Measurements from ENCODE around the gene PAX2.
A peak's percentile ranks its signal among the peaks of the same experiment; 100 is the strongest.

The PAX2 gene

DNA sequence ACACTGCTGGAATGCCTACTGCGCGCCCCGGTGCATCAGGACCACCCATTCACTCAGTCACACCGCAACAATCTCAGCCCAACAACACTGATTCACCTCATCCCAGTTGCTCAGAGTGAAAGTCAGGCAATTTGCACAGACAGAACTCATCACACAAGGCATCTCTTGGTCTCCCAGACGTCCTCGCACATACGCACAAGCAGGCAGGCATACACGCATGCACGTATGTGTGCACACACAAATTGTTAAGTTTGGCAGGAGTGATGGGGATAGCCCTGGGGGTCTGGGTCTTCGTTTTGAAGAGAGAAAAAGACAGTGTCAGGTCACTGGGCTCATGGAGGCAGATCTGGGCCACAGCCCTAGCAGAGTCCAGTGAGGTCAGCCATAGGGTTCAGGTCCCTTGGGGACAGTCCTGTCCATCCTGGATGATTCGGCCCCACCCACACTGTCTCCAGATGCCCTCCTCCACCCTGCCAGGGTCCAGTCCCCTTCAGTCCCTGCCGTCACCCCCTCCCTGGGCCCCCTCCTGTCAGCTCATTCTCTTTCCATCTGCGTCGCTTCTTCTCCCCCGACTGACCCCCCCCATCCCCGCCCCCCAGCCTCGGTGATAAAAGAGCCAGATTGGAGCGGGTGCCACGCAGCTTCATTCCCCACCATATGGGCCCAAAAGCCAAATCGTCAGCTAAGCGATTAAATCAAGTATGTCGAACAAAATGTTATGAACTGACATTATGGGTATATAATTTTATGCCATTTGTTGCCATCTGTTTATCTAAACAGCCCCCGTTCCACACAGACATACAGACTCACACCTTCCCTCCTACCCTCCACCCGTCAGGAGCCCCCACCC lies 118.9 kb downstream of the PAX2 start:
- intact Hi-C loops (cut with DNase I) = no loop called here
- no peak for DNase-seq

DNA sequence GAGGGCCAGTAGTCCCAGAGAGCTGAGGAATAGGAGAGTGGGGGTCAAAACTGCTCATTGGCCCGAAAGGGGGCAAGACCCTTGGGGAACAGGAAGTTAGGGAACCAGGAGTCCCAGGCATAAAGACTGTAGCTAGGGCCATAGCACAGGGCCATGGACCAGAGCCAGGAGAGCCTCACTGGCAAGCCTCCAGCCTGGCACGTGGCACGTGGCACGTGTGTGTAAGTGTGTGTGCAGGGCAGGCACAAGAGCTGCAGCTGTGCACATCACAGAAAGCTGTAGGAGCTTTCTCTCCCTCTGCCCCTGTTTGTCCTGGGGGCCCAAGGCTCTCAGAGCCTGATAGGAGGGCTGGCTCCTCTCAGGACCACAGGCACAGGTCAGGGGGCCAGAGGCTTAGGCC lies 119.6 kb downstream of the PAX2 start:
- intact Hi-C loops (cut with DNase I) = no loop called here
- DNase-seq = no peak

DNA sequence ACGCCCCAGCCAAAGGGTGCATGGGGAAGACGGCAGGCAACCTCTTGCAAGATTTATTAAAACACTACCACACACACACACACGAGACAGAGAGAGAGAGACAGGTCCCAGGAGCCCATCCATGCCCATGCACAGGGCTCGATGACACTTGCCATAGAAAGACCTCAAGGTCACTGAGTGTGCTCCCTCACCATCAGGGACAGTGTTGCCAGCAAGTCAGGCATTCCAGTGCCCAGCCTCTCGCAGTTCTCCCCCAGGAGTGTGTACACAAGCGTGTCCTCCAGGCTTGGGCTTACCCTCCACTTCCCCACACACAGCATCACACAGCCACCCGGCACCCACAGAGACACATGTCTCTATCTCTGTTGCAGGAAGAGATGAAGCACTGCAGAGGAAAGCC lies 120.6 kb downstream of the PAX2 start:
- intact Hi-C loops (cut with DNase I) = no loop called here
- no peak for DNase-seq

DNA sequence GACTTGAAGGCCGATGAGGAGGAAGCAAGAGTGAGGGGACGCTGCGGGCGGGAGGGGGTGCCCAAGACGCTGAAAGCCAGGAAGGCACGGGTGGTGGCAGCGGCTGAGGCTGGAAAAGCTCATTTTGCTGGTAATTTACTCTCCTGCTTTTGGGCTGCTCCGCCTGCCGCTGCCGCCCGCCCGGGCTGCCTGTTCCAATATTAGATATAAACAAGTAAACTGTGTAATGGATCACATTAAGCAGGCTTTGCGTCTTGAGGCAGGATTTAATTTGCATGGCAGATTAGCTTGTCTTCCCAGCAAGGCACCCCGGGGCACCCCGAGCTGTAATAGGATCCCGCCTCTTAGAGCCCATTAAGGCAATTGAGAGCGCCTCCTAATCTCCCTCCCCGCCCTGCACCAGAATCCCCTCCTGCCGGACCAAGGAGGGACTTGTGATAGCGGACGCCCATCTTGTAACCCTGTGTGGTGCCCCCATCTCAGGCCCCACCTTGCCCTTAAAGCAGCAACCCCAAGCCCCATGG lies 121.3 kb downstream of the PAX2 start:
- intact Hi-C loops (cut with DNase I) = no loop called here

DNA sequence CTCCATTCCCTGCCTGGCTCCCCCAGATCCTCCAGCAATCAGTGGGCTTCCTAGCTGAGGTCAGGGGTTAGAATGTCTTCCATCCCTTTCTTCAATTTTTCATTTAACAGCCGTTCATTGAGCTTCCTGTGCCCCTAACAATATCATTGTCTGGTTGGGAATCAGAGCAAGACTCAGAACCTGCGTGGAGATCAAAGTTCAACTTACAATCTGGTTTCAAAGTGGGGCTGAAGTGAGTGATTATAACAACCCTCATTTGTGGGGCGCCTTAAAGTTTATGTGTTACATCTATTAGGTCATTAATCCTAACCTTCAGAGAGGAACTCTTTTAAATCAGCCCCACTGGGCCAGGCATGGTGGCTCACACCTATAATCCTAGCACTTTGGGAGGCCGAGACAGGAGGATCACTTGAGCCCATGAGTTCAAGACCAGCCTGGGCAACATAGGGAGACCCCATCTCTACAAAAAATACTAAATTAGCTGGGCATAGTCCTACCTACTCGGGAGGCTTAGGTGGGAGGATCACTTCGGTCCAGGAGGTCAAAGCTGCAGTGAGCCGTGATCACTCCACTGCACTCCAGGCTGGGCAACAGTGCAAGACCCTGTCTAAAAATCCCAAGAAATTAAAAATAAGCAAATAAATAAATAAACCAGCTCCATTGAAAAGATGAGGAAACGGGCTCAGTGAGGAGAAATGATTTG lies 122.0 kb downstream of the PAX2 start:
- intact Hi-C loops (cut with DNase I) = no loop called here

More for the DNA sequence above, 121.3 kb downstream of the PAX2 start:
- DNase-seq = no peak

DNA sequence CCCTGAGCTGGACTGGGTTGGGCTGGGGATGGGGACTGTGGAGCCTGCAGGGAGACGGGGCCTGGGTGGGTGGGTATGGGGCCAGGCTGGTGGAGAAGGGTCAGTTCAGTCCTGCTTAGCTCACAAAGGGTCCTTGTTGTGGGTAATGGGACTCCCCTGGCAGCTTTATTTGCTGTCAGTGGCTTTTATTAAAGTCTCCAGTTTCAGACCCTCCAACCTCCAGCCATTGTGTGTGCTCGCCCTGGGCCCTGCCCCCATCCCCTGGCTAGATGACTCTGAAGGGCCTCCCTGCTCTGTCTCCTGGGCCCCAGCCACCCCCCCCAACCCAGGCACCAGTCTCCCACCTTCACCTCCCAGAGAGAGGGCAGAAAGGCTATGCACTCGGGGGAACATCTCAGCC lies 123.0 kb downstream of the PAX2 start:
- intact Hi-C loops (cut with DNase I) = no loop called here
- no peak for DNase-seq

More for the DNA sequence above, 122.0 kb downstream of the PAX2 start:
- DNase-seq = no peak

DNA sequence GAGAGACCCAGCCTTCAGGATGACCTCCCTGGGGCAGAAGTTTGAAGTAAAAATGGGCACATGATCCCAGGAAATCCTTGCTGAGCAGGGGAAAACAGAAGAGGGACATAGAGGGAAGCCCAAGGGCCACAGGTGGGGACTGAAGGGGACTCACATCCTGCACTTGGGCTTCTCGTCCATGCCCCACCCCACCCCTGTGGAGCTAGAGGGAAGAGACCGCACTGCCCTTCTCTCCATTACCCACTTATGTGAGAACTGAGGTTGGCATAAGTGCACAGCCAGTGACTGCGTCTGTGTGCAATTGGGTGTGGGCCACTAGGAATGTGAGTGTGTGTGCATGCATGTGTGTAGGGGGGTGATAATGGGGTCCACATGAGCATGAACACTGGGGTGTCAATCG lies 124.0 kb downstream of the PAX2 start:
- intact Hi-C loops (cut with DNase I) = no loop called here
- DNase-seq = no peak

DNA sequence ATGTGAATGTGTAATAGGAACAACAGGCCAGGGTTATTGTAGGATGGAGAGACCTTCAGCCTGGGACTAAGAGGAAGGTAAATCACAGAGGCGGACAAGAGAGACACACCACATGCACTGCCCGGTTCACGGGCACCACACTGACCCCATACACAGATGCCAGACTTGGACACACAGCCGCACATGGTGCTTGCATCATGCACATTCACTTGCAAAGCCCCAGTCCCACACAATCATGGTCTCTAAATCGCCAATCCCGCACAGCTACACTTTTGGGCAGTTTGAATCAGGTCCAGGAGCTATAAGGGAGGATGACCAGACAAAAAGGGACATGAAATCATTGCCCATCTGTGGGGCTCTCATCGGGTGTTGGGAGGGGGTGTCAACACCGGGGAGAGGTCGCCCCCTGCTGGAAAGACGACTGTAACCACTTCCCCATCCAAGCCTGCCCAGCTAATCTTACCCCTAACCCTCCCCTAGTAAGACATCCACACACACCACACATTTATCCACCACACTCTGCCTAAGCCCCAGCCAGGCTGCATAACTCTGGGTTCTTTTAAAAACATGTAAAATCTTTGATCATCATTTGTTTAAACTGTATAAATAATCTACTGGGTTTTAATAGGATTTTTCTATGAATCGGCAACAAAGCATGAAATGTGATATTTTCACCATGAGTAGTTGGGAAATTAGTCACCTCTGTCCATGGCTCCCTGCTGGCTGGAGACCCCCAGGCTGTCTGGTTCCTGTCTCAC lies 126.8 kb downstream of the PAX2 start:
- intact Hi-C loops (cut with DNase I) = no loop called here
- peak in 38 of 42 donors; percentile 9 to 75 (median 50) for DNase-seq

DNA sequence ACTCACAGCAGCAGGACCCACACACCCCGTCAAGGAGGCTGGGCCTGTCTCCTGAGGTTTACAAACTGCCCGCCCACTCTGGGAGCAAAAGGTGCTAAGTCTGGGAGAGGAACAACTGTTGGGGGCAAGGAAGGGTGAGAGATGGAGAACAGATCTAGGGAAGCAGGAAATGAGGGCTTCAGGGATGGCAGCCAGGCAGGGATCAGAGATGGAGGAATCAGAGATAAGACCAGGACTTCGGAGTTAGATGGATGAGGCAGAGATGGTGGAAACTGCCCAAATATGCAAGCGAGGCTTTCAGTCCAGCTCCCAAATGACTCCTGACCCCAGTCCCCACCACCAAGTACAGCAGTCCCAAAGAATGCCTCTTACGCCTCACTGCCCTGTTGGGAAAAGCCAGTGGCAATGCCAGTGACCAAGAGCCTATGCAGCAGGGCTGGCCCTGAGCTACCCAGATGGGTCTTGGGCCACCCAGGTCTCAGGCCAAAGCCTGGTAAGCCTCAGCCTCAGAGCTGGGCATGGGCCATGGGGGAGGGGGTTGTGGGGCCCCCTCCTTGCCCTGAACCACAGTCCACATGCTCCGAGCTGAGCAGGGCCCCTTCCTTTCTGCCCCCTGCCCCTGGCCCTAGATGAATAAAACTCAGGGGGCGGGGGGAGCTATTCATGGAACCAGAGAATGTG lies 127.9 kb downstream of the PAX2 start:
- DNase-seq = no peak
- intact Hi-C loops (cut with DNase I) = no loop called here

DNA sequence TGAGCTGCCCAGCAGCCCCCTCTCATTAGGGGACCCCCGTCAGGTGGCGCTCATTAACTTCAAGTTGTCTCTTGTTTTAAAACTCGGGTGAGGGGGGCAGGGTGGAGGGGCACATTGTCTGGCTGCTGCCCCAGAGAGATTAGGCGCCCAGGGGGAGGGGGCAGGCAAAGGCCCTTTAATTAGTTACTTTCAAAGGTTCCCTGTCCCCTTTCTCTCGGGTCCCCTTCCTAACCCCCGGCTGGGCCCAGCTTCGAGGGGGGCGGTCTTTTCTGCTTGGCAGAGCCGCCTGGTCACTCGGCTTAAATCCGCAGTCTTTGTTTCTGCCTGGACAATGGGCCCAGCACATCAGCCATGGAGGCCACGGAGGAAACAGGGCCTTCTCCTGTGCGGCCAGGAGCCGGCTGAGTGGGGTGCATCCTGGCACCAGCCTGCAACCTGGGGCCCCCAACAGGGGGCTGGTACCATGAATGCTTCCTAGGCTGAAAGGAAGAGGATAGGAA lies 128.5 kb downstream of the PAX2 start:
- no peak for DNase-seq
- intact Hi-C loops (cut with DNase I) = no loop called here

DNA sequence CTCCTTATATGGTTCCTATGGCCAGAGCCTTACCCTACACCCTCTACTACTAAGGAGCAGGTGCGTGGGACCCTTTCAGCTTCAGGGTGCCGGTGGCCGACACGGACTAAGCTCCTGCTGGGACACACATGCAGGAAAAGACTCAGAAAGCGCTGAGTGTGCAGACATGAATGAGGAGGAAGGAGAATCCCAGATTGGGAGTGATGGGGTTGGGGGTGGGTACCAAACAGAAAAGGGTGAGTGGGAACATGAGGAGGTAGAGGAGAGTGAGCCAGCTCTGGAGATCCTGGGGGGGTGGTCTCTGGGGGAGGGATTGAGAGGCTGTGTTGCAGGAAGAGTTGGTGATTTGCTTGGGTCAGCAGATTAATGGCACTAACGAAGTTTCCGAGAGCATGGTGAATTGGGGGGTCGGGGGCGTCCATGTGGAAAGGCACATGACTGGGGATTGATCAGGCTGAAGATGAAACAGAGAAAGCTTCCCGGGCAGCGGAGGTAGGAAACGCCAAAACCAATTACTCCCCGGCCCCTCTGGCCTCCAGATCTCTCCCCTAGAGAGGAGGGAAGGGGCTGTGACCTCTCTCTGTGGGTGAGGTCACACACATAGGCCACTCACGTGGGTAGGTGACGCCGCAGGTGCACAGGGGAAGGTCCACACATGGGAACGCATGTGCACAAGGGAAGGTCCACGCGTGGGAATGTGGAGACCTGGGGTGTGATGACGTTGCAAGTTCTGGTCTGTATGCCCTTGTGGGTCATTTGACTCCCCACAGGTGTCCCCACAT lies 129.5 kb downstream of the PAX2 start:
- intact Hi-C loops (cut with DNase I) = loop anchor here (5.0 kb wide), 1 partner anchor 313 kb away; no protein-coding TSS in a partner anchor

DNA sequence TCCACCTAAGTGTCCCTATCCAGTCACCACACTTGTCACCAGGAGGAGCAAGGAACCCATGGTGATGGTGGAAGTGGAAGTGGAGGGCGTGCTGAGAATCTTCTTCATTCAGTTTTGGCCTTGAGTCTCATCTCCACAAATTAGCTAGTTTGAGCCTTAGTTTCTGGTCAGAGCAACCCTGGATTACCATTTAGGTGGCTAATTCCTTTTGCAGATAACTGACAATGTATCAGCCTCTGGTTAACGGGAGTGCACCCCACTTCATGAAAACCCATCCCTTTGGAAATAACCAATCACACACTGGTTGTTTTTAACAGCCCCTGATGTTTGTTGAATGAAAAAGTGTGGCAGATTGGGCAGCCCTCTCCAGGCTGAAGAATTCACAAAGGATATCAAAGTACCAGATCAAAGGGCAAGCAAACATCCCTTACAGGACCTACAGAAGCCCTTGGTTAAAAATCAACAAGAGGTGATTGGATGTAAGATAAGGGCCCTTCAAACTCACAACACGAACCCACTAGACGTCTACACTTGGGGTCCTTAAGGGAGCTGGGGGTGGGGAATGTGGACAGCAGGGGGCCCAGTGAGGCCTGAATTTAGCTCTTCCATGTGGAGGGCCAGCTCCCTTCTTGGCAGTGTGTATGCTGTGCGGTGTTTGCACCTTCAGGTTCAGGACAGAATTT lies 130.2 kb downstream of the PAX2 start:
- no peak for DNase-seq
- intact Hi-C loops (cut with DNase I) = loop anchor here (5.0 kb wide), 1 partner anchor 313 kb away; no protein-coding TSS in a partner anchor

More for the DNA sequence above, 129.5 kb downstream of the PAX2 start:
- no peak for DNase-seq

DNA sequence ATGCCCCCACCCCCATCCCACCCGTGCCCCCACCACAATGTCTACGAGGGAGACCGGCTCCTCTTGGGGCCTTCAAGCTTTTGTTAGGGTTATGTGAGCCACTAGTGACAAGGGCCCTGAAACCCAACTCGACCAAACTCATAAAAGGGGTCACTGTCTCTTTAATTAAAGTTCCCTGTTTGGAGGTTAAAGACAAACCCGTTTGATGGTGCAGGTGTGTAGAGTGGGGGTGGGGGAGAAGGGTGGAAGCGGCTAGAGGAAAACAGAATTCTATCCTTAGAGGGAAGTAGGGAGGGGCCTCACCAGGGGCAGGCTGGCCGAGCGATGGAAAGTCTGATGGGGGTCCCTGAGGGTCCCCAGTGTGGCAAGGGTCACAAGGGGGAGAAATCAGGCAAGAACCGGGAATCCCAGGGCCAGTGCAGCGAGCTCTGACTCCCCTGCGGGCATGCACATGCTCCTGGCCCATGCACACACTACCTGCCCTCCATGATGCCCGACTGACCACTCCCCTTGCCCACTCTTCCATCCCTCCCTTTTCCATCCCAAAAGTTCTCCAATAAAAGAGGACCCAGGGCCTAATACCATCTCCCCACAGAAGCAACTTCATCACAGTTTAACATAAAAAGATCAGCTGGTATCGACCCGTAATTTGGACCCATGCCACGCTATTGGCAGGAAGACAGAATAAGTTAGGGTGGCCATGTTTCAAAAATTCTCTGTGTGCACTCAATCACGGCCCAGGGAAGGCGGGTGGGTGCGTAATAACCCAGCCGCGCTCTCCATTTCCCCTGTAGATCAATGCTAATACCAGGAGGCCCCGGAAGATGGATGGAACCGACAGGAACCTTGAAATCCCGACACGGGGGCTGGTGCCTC lies 131.4 kb downstream of the PAX2 start:
- intact Hi-C loops (cut with DNase I) = loop anchor here (5.0 kb wide), 1 partner anchor 315 kb away; no protein-coding TSS in a partner anchor

DNA sequence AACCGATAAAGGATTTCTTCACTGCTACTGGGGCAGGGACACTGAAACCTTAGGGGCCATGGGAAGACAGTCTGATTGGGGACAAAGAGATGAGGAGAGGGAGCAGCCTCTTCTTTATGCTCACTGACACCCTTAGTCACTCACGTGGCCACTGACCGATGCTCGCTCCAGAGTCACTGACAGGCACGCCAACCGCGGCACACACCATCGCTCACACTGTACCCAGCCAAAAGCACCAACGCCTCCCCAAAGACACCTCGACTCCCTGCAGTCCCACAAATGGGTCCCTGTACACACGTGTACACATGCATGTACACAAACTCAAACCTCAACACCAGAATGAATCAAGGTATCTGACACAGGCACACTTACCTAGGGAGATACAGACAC lies 132.1 kb downstream of the PAX2 start:
- intact Hi-C loops (cut with DNase I) = loop anchor here (5.0 kb wide), 1 partner anchor 315 kb away; no protein-coding TSS in a partner anchor
- DNase-seq = peak in 1 of 42 donors; percentile 15

More for the DNA sequence above, 131.4 kb downstream of the PAX2 start:
- DNase-seq = no peak

DNA sequence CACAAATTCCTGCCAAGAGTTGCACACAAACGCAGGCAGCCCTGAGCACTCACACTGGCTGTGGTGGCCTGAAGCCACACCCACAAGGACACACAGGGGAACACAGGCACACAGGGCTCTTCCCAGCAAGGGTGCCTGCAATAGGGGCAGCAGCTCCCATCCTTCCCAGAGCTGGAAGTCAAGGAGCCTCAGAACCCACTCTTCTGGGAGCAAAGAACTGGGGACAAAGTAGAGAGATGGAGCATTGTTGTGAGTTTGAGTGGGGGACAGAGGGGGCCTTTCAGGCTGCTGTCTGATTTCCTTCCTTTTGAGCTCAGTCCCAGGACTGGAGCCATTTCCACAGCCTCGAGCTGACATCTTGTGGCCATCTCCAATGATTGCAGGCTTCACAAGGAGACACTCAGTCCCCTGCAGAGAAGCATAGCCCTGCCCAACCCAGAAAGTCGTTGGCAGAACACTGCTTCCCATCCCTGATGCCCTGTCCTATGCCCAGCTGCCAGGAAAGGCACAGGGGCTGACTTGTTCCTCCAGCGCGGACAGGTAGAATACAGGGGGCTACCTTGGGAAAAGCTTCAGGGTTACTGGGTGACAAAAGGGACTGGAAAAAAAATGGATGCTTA lies 133.0 kb downstream of the PAX2 start:
- intact Hi-C loops (cut with DNase I) = loop anchor here (5.0 kb wide), 1 partner anchor 316 kb away; no protein-coding TSS in a partner anchor
- DNase-seq = peak; percentile 52 to 90 (median 75)

Data from head of caudate nucleus (tissue), 42 donors.